GM12875 (cell line): ENCODE measurements around the gene MAPK14.

ENCODE experiments used
- H3K4me3 ChIP-seq: one replicate; pipeline ENCODE4 v1.5.1; 2011; ENCODE audit warnings: low read depth, low read length, control low read depth
- TF ChIP-seq, protein P1 (sequence below): IDR thresholded peaks from 2 replicates; pipeline ENCODE4 v1.5.1; 2011; ENCODE audit warnings: low read depth, mild to moderate bottlenecking, control low read depth, inconsistent platforms, low read length, moderate library complexity, borderline replicate concordance; ENCODE audit not compliant: insufficient read depth

The MAPK14 gene

DNA sequence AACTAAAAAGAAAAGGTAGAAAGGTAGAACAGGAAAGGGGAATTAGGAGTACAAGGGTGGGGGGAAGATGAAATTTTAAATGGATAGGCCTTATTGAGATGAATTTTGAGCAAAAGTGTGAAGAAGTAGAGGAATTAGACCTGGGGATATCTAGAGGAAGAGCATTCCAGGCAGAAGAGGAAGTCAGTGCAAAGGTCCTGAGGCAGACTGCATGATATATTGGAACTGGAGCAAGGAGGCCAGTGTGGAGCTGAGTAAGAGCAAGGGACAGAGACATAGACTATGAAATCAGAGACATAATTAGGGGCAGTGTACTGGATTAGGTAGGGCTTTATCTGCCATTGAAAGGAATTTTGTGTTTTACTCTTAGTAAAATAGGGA lies 40.4 kb downstream of the MAPK14 start:
- H3K4me3 ChIP-seq = no peak overlapping the region
- TF ChIP-seq, protein P1, sequence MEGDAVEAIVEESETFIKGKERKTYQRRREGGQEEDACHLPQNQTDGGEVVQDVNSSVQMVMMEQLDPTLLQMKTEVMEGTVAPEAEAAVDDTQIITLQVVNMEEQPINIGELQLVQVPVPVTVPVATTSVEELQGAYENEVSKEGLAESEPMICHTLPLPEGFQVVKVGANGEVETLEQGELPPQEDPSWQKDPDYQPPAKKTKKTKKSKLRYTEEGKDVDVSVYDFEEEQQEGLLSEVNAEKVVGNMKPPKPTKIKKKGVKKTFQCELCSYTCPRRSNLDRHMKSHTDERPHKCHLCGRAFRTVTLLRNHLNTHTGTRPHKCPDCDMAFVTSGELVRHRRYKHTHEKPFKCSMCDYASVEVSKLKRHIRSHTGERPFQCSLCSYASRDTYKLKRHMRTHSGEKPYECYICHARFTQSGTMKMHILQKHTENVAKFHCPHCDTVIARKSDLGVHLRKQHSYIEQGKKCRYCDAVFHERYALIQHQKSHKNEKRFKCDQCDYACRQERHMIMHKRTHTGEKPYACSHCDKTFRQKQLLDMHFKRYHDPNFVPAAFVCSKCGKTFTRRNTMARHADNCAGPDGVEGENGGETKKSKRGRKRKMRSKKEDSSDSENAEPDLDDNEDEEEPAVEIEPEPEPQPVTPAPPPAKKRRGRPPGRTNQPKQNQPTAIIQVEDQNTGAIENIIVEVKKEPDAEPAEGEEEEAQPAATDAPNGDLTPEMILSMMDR = no peak

DNA sequence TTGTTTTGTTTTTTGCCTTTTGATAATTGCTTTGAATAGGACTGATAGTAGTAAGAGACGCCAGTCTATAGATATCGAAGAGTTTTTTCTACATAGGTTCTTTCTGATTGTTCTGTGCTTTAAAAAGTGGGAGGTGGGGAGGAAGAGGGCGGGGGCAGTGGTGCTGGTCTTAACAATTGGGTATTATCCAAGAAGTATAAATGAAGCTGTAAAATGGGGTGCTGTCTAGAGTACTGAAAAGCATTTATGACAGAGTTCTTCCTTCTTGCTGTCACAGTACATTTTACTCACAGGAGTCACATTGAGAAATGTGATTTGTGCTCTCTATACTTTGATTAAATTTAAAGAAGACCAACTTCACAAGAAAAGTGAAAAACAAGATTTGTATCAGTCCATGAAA lies 41.0 kb downstream of the MAPK14 start:
- H3K4me3 ChIP-seq = no peak overlapping the region
- TF ChIP-seq, protein P1 = no peak

DNA sequence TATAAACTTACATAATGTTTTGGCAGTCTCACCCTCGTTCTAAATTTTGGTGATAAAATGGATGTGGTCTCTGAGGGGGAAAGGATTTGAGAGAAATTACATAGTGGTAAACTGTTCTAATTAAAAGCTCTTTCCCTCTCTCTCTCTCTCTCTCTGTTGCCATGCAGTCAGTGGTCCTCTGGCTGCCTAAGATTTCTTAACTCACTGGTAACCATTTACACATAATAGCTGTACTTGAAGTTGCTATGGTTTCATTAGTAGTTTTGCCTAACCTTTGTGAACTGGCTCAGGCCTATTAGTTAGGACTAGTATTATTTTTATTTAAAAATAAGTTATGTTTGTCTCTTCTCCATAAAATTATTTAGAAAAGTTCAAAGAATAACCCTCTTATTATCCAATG lies 42.0 kb downstream of the MAPK14 start:
- TF ChIP-seq, protein P1 = no peak
- no peak overlapping the region for H3K4me3 ChIP-seq

DNA sequence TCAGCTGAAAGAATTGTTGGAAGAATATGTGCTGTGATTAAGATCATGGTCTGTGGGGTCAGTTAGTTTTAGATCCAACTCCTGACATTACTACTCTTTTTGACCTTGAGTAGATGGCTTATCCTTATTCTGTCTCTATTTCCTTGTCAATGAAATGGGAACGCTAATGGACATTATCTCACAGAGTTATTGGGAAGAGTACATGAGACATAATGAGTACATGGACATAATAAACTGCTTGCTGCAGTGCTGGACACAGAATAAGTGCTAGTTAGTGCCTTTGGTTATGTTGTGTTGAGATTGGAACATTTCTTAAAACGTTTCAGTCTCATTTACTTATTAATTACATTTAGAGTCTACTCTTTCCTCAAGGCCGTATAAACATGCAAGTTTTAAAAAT lies 42.6 kb downstream of the MAPK14 start:
- TF ChIP-seq, protein P1 = no peak
- H3K4me3 ChIP-seq = no peak overlapping the region

DNA sequence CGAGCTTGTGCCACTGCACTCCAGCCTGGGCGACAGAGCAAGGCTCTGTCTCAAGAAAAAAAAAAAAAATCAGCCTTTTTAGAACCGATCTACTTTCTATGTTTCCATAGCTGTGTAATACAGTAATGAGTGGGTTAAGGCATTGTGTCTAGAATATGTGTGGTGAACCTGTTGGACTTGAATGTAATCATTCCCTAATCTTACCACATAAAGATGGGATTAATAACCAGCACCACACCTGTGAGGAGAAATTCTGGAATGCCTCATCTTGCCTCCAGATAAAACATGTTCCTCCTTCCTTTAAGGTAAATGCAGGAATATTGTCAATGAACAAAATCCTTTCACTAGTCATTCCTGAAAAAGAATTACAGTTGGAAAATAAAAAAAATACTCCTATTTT lies 43.7 kb downstream of the MAPK14 start:
- TF ChIP-seq, protein P1 = no peak
- H3K4me3 ChIP-seq = no peak overlapping the region

DNA sequence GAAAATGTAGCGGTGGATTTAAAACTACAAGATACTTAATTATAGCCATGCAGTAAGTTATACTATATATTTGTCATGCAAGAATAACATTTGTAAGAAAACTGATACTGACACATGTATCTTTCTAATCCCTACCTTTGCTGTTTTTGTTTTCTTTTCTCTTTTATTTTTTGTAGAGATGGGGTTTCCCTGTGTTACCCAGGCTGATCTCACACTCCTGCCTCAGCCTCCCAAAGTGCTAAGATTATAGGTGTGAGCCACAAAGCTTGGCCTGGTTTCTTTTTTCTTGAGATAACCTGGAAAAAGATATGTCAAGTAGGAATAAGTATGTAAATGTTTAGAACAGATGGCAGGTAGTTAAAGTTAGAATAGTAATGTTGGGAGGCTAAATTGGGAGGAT lies 44.1 kb downstream of the MAPK14 start:
- TF ChIP-seq, protein P1 = no peak
- H3K4me3 ChIP-seq = no peak overlapping the region

DNA sequence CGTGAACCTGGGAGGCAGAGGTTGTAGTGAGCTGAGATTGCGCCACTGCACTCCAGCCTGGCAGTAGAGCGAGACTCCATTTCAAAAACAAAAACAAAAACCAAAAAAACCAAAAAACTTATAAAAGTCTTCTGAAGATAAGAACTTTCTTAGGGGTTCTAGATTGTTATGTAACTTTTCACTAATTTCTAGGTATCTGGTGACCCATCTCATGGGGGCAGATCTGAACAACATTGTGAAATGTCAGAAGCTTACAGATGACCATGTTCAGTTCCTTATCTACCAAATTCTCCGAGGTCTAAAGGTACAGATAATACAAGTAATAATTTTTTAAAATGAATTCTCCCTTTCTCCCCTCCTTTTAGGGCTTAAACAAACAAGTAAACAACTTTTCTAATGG lies 45.1 kb downstream of the MAPK14 start:
- no peak overlapping the region for H3K4me3 ChIP-seq
- TF ChIP-seq, protein P1 = no peak
